GM21360 (cell line): ENCODE results near the gene CD47.

Experiments
- ATAC-seq: cut with Tn5 transposase; IDR thresholded peaks from one replicate; pipeline ENCODE4 v1.9.1; 2021; ENCODE audit warnings: mild to moderate bottlenecking, moderate library complexity; ENCODE audit not compliant: unreplicated experiment

The CD47 gene

DNA sequence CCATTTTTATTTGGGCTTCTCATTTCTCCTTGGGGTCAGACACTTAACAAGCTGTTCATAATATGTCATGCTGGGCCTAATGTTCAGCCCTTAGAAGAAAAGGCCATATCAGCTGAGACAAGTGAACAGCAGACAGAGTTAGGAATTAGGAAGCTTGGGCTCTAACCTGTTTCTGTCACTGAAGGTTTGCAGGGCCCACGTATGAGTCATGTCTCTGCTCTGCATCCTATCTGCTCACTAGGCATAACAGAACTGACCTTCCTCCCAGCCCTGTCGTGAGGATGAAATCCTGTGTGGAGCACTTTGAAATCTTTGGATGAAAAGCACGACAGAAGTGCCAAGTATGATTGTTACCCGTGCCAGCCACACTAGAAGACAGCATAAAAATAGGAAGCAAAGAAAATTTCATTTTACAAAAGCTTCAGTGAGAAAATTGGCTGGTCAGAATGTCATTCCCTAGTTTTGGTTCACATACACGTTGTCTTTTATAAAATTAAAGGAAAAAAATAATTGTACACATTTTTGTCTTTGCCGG lies 26.5 kb upstream of the CD47 start:
- no peak for ATAC-seq

DNA sequence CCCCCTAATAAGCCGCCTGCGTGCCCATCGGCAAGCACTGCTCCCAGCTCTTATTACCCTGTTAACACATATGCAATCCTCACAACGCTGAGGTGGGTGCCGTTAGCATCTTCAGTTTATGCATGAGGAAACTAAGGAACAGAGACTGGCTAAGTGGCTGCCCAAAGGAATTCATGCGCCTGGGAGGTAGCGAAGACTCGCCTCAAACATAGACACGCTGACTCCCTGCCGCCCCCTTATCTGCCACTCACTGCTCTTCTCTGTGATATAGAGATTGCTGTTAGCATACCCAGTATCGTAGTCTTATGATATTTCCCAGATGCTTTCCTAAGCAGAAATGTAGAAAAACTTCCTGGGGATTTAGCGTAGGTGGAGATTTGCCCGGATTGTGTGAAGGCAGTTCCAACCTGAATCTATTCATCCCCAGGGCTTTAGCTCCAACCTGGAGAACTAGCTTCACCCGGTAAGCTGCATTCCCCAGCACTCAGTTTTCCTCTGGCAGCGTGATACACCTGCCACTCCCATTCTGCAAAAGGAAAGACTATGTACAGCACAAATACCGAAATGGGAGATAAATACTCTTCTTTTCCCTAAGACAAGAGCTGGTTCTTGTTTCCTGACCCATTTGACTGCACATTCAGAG lies 23.7 kb upstream of the CD47 start:
- no peak for ATAC-seq

DNA sequence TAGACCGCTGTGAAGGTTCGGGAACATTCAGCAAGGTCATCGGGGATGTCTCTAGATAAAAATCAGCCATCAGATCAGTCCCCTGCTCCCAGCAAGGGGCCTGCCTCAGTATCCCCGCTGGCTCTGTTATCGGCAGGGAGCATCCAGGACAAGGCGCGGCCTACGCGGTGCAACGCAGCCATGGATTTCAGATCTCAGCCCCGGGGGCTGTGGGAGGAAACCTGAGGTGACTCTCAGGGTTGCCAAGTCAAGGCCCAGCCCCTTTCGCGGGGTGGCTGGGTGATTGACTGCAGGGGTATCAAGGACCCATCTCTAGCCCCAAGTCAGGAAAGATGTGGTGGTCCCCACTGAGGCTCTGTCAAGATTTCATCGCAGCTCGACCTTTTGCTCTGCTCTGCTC lies 23.1 kb upstream of the CD47 start:
- no peak for ATAC-seq

DNA sequence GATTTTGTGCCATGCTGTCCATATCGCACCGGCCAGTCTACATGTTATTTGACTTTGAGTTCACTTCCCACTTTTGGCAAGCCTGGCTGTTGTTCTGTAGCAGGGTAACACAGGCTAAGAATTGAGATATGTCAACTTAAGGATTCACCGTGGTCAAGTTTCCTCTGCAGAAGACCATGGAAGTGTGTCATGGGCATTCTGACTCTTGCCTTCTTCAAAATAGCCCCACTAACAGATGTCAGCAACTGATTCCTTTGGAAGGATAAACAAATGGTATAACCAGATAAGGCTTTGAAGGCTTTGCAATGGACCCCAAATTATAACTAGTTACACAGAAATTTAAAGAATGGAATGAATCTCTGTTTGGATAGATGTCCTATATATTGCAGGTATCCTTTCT lies 20.1 kb upstream of the CD47 start:
- no peak for ATAC-seq

DNA sequence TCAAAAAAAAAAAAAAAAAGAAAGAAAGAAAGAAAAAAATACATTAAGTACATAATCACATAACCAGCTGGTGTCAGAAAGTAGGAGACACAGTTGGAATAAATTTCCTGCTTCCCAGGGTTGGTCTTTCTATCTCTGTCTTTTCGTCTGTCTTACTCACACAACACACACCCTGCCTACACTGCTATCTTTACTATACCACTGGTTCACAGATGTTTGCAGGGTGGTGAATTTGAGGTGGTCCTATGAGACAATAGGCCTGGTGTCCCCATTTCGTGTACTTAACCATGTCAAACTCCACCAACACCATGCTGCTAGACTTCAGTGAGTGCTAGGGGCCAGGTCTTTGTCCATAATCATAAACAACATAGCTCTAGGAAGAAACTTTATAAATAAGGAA lies 17.6 kb upstream of the CD47 start:
- no peak for ATAC-seq

DNA sequence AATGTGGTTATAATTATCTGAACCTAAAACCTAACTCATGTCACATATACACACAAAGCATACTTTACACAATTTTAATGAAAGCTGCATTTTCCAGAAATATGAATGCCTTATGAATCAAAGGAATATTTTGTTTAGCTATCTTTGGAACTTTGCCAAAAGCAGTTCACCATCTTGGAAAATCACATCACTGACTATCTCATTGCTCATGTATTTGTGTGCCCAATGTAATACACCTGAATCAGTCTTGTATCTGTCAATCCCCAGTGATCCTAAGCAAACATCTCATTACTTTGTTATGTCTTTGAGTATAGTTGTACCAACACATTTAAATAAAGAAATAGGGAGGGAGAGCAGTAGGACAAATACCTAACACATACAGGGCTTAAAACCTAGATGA lies 15.6 kb upstream of the CD47 start:
- ATAC-seq: no peak

DNA sequence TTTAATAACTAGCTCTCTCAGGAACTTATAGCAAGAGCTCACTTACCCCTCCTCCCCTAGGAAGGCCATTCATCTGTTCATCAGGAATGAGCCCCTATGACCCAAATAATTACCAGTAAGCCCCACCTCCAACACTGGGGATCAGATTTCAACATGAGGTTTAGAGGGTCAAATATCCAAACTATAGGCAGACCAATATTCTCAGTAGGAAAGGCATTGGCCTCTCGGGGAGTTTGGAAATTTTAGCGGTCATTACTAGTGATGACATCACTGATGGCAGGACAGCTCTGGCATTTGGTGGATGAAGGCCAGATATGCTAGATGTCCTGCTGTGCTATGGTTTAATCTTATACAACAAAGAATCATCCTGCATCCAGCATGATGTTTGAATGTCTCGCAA lies 15.2 kb upstream of the CD47 start:
- ATAC-seq: no peak

DNA sequence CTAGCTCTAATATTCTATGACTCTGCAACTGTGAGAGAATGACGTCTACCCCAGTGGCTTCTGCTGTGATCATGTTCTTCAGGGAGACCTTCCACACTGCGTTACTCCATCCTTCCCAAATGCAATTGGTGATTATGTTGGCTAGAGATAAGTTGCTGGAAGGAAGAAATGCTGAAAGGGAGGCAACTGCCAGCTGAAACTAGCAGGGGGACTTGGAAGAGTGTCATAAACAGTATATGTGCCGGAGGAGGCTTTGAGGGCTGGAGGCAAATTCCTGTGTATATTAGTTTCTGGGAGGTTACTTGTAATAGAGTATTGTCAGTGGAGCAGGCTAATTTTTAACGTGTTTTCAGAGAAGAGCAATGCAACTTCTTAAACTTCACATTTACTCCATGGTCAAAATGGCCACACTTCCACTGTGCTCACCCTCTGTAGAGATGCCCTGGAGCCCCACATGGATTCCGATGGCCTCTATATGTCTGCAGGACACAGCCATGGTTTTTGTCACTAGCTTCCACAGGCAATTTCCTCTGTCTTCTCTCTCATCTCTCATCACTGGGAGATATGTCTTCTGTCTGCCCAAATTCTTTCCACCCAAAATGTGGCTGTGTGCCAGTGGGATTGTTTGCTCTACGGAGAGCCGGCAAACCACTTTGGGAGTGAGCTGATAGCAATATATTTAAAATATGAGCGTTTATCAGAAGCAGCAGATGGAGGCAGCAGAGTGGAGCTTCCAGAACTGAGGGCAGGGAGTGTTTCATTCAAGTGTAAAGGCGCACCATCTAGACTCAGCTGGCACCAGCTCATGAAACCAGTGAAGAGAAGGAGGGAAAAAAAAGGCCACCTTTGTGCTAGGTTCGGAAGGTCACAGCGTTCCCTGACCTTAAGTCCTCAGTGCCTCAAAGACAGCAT lies 13.3 kb upstream of the CD47 start:
- ATAC-seq: no peak

DNA sequence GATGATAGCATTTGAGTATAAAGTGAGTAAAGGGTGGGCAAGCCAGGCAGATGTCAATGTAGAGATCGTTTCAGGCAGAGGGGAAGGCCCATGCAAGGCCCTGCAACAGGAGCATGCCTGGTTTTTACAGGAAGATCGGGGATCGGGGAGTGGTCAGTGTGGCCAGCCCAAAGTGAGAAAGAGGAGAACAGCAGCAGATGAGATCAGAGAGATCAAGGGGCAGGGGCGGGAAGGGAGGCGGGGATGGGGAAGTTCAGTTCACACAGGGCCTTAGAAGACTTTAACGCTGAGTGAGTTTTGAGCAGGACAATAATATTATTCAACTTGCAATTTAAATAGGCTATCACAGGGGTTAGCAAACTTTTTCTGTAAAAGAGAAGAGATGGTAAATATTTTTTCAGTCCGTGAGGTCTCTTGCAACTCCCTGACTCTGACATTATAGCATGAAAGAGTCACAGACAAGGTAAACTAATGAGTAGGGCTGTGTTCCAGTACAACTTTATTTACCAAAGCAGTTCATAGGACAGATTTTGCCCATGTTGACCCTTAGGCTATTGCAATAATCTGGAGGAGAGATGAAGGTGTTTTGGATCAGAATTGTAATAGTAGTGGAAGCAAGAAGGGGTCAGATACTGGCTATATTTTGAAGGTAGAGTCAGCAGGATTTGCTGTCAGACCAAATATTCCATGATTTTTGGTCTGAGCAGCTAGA lies 12.4 kb upstream of the CD47 start:
- no peak for ATAC-seq

DNA sequence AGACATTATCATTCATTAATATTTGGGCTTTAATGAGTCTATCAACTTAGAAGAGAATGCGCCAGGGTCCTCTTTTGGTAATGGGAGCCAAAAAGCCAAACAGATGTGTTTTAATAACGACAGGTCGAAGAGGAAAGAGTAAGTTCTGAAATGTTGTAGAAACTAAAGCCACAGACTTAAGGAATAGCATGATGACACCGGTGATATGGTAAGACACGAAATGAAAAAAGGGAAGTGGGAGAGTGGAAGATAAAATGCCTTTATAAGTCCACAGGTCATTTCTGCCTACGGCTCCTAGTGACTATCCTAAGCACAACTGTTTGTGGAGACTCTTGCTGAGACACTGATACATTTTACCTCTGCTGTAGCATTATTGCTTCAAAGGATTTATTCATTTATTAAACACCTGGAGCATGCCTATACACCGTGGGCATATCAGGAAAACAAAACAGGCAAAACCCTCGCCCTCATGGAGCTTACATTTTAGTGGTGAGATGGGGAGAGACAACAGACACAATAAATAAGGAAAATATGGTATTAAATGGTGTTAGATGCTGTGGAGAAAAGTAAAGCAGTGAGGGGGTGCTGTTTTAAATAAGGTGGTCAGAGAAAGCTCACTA lies 11.7 kb upstream of the CD47 start:
- ATAC-seq: no peak

DNA sequence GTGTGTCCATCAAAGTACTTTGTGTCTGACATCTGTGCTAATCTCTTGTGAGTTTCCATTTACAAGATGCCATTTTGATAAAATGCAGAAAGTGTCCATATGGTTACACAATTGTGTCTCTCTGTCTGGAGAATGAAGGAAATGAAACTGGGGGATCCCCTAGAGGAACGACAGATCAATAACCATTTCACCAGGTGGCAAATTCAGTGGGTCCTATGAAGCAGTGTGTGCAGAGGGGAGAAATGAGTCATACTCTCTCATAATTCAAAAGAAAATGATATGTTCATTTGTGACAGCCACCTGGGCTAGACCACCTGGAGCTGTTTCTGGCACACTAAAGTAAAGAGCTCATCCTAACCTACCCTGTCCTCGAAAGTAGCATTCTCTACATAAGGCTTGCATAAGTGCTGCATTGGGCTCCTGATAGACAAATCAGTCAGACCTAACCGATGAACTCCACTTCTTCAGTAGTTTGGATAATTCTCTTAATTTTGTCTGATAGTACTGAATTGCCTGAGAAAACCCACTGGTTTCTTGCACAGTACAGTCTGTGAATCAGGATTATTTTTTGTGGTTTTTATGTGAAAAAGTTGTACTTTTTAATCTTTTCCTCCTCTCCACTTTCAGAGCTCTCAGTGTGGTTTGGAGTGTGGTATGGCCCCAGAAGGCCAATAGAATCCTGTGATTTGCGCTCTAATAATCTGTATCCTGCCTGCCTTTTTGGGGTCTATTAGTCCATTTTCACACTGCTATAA lies 10.3 kb upstream of the CD47 start:
- peak; percentile 94 for ATAC-seq

DNA sequence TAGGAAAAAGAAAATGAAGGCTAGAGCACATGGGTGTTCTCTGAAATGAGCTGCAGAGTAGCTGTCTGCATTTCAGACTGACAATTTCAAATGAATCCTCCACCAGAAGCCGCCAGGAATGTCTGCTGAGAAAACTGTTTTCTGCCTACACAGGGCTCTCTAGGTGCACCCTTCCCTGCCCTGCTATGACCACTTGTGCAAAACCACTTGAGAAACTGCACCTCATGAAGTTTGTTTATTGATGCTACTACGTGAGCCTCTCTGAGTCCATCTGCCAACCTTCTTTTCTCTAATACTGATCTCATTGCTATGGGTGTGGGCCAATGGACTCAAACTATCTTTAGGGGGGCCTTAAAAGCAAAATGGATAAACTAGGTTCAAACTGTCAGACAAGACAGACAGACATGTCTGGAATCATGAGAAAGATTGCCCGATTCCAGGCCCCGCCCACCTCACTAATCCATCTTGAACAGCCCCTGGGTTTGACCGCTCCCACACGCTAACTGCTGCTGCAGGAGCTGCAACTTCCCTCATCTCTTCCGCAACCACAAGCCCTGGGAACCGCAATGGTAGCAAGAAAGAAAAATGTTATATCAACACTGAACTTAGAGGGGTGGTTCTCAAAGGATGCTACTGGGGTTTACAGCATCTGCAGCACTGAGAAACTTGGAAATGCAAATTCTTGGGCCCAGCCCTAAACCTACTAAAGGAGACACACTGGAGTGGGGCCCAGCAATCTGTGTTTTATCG lies 9.0 kb upstream of the CD47 start:
- ATAC-seq: peak; percentile 14

DNA sequence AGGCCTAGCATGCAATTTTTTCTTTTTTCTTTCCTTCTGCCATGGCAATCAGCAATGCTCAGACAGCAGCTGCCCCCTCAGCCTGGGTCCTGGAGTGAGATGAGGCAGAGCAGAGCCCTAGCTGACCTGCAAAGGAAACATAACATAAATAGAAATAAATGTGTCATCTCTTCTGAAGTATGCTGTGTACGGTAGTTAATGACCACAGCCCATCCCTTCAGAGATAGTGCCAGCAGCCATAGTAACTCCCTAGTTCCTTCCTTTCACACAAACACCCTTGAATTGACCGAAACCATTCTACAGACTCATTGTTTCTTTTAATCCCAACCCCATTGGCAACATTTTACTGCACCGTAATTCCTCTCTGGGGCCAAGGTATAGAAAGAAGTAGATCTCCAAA lies 8.4 kb upstream of the CD47 start:
- ATAC-seq: no peak

DNA sequence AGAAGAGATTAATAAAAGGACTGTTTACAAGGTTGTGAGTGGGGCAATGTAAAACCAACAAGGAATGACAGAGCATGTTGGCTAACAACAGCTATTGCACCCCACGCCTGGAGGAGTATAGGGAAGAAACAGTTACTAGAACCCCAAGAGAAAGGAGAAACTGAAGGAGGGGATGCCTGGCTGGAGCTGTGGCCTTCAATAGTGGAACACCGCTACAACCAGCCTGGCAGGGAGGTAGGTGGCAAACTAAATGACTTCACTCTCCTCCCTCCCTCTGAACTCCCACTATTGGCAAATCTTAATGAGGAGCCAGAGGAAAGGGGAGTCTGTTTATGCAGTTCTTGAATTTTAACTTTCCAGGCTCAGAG lies 7.2 kb upstream of the CD47 start:
- ATAC-seq: no peak

DNA sequence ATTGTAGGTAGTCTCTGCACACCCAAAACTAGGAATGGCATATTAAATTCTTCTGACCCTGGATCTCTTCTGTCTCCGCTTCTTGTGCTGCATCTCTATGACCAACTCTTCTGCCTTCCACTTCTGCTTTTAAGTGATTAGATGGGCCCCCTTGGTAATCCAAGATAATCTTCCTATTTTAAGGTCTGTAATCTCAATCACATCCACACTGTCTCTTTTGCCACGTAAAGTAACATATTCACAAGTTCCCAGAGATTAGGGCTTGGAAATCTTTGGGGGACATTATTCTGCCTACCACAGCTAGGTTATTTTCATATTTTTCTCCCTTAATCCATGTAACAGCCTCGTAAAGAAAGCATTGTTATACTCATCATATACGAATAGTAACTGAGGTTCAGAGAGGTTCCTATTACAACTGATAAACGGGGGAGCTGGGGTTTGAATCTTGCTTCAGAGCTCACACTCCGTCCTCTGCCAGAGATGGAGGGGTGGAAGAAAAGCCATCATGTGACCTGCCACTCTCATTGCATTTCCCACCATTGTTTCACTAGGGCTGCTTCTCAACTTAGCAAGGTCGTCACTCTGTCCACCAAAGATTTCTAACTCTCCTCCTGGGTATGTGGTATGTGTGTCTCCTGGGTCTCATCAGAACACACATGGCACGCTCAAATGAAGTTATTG lies 6.6 kb upstream of the CD47 start:
- no peak for ATAC-seq

DNA sequence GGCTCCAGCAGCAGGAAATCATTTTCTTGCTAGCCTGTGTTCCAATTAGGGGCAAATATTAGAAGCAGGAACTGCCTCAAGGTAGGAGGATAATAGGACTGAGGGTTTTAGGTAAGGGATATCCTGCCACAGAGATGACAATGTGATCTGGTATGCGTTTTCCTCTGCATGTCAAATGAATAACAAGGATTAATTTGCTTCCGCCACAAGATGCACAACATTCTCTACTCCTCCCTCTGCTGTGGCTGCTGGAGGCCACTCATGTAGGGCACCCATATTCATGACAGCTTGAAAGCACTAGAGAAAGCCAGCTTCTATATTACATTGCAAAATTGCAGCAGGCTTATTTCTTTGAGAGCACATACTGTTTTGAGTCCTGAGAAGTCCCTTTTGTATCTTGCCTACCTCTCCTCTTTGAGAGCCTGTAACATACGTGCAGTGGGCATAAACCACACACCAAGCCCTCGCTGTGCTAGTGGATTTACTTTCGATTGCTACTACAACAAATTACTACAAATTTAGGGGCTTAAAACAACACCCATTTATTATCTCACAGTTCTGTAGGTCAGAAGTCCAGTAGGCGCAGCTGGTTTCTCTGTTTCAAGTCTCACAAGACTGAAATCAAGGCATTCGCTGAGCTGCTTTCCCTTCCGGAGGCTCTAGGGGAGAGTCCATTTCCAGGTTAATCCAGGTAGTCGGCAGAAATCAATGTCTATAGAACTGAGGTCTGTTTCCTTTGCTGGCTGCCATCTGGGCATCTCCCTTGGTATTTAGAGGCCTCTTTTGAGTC lies 5.9 kb upstream of the CD47 start:
- no peak for ATAC-seq

DNA sequence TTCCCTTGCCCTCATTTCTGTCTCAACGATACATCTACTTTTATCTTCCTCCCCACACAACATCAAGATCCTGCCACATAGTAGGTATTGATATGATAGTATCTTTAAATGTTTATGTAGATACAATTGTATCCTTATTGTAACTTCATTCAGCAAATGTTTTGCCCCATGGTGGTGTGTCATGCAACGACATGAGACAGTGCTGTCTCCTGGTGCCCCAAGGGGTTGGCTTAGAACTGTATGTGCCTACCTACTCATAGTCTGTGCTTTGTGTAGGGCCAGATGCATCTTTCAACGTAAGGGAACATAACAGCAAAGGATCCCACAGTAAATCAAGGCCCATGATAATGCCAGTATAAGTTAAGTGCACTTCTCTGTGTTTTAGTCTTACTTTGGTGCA lies 2.8 kb upstream of the CD47 start:
- no peak for ATAC-seq

DNA sequence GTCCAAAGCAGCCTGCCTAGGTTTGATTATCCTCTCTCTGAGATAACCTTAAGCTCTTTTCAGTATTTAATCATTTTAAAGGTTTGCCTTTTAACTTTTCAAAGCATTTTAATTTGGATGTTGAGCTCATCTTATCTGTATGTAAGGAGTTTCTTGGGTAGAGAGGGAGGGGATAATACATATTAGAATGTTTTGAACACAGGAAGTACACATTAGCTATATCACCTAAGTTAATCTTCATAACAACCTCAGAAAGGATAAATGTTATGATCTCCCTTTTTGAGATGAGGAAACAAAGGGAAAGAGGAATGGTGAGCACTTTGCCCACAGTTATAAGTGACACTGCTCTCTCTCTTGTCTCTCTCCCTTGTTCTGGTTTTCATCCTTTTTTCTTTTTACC lies 2.2 kb upstream of the CD47 start:
- no peak for ATAC-seq

DNA sequence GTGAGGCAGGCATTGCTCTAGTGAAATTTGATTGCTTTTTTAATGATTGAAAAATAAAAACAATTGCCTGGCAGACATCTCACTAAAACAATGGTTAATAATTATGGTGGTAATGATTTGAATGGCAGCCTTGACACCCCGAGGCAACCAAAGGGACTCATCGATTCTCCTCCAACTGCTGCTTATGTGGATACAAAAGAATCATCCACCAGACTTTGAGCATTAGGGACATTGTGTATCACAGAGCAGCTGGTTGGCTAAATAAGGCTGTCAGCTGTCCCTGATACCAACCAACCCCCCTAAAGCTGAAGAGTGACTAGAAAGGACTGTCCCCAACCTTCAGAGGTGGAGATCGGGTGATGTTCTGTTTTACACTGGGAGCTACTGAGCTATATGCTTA lies 1.7 kb upstream of the CD47 start:
- no peak for ATAC-seq
